Esophagus muscularis mucosa (tissue), 4 donors: Measurements from ENCODE around the gene PIAS4.

Experiments
- CTCF ChIP-seq, 3 experiments: fragments of 200-600 bp in 2 of 3; fragments of 450-650 bp in 1 of 3; sonication (generic) in 2 of 3; IDR thresholded peaks; one replicate each; pipeline ENCODE4 v1.5.1; 2017 to 2019; ENCODE audit warnings: antibody characterized with exemption in 3 of 3, mild to moderate bottlenecking in 2 of 3, moderate library complexity in 1 of 3
- EP300 ChIP-seq: sonication (generic); formaldehyde crosslinking; IDR thresholded peaks from one replicate; pipeline ENCODE4 v1.6.1; 2017; ENCODE audit warnings: antibody characterized with exemption
- POLR2AphosphoS5 ChIP-seq, 2 donors: sonication (generic); formaldehyde crosslinking; IDR thresholded peaks; one replicate each; pipeline ENCODE4 v1.6.1; 2017; ENCODE audit warnings: antibody characterized with exemption in 2 of 2

GRCh38 chr19:4077007-4077374 is 69.5 kb downstream of the PIAS4 start:
- no peak for TF ChIP-seq CTCF (IDR thresholded peaks at IDR 0.05)
- TF ChIP-seq EP300, result no peak
- no peak for TF ChIP-seq POLR2AphosphoS5 (IDR thresholded peaks at IDR 0.05)
